AG10803 (cell line): ENCODE measurements around the gene TMEM184C.

ENCODE experiments used
- DNase-seq: peaks from one replicate; pipeline ENCODE4 v3.0.0; 2010; ENCODE audit warnings: low read depth
- H3K4me3 ChIP-seq: 2 replicates; pipeline ENCODE4 v1.5.1; 2011; ENCODE audit warnings: mild to moderate bottlenecking, low read length, control low read depth
- TF ChIP-seq, protein P1 (sequence below): conservative IDR thresholded peaks from 2 replicates; pipeline ENCODE4 v1.5.1; 2011; ENCODE audit warnings: mild to moderate bottlenecking, low read length, control low read depth, inconsistent platforms

The TMEM184C gene

DNA sequence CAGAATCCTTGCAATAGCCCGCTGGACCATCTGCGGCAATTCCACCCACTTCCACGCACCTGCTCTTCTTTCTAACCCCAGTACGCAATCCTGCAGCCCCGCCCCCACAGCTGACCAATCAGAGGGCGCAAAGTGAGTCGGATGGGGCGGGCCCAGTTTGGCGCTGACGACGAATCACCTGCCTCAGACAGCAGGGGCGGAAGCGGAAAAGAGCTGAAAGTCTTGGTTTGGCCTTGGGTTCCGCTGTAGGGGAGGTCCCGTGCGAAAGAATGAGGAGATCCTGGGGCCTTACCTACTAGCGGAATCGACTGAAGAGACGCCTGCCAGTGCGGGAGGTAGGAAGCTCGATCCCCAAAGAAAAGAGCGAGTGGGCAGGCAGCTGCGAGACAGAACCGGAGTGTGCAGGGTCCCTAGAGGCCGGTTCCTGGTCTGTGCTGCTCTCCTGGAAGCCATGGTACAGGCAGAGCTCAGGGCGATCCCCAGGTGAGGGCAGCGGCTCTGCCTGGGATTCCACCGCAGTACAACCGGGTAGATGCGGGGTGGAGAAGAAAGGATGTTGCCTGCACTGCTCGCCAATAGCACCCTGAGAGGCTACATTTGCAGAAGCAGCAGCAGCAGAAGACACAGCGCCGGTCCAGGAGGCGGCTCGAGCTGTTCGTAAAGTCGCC lies at the start of gene TMEM184C:
TMEM184C (plus strand) TSS at position 225 of the 668 bp plus-strand sequence. CDS start 560 bp downstream, outside the sequence.
- DNase-seq = peak; percentile 89
- peak within 1 kb of the TSS; percentile 95 for H3K4me3 ChIP-seq
- TF ChIP-seq, protein P1, sequence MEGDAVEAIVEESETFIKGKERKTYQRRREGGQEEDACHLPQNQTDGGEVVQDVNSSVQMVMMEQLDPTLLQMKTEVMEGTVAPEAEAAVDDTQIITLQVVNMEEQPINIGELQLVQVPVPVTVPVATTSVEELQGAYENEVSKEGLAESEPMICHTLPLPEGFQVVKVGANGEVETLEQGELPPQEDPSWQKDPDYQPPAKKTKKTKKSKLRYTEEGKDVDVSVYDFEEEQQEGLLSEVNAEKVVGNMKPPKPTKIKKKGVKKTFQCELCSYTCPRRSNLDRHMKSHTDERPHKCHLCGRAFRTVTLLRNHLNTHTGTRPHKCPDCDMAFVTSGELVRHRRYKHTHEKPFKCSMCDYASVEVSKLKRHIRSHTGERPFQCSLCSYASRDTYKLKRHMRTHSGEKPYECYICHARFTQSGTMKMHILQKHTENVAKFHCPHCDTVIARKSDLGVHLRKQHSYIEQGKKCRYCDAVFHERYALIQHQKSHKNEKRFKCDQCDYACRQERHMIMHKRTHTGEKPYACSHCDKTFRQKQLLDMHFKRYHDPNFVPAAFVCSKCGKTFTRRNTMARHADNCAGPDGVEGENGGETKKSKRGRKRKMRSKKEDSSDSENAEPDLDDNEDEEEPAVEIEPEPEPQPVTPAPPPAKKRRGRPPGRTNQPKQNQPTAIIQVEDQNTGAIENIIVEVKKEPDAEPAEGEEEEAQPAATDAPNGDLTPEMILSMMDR = peak; percentile 23; the same call in 1 of the 2 replicates

DNA sequence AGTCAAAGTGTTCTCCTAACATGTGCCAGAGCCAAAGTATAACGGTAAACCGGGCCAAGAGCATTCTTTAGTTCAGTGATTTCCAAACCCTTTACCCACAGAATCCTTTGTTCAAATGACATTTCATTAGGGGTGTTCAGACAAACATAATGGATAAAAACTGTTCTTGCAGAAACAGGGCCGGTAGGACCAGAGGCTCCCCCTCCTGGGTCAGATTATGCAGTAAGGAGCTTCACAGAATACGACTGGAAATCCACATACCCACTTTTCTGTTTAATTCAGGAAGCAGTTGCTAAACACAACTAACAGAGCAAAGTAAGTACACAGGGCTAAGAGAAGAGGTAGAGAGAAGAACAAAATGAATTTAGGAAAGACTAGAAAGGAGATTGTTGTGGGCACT lies 46.6 kb upstream of the TMEM184C start:
- no peak overlapping the region for H3K4me3 ChIP-seq
- DNase-seq = peak; percentile 53
- TF ChIP-seq, protein P1 = peak; percentile 28; the same call in 1 of the 2 replicates

DNA sequence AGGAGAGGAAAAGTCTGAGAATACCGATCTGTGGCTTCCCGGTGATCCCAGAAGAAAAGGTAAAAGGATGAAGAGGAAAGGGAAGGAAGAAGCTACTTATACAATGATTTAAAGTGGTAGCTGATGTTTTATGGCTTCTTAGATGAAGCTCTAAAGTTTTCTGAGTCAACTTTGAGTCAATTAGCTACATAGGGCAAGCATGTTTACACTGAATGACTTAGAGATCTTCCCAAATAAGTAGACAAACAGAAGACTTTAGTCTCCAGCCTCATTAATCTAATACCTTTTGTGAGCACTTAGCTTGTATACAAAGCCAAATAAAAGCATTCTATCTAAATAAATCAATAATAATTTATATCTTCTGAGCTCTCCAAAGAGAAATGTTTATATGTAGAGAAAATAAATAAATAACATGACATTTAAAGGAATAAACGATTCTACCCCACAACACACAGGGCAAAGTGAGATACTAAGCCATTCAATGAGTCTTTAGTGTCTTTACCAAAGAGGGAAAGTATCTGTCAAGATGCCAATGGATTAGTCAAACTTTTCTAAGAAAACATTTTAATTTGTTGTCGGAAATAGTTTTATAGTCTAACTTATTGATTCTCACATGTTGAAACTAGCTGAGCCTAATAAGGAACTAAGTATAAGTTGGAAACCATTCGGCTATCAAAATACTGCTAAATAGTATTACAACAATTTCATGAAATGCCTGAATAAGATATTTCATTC lies 46.0 kb upstream of the TMEM184C start:
- no peak for DNase-seq
- no peak overlapping the region for H3K4me3 ChIP-seq
- TF ChIP-seq, protein P1 = no peak

DNA sequence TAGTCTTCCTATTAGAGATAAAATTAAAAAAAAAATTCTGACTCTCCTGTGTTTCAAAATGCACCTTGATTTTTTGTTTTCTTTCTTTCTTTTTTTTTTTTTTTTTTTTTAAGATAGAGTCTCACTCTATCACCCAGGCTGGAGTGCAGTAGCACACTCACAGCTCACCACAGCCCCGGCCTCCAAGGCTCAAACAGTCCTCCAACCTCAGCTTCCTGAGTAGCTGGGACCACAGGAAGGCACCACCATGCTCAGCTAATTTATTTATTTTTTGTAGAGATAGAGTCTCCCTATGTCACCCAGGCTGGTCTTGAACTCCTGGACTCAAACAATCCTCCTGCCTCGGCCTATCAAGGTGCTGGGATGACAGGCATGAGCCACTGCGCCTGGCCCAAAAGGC lies 41.1 kb upstream of the TMEM184C start:
- DNase-seq = no peak
- H3K4me3 ChIP-seq = no peak overlapping the region
- TF ChIP-seq, protein P1 = no peak

DNA sequence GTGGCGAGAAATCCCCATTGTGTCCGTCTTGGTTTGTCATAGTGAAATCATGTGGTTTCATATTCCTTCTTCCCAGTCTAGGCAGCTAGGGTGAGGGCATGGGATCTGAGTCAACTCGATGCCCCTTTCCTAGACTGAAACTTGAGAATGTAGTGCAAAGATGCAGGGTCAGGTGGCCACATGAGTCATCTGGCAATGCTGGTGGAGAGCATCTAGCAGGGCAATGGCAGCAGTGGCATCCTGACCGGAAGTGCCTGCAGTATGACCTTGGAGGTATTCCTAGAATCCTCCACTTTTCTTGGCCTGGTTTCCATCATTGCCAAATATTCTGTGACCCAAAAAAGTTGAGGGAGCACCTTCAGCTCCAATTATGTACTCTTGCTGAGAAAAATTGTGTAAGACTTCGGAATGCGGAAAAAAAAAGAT lies 39.1 kb upstream of the TMEM184C start:
- TF ChIP-seq, protein P1 = no peak
- no peak overlapping the region for H3K4me3 ChIP-seq
- peak; percentile 83 for DNase-seq

DNA sequence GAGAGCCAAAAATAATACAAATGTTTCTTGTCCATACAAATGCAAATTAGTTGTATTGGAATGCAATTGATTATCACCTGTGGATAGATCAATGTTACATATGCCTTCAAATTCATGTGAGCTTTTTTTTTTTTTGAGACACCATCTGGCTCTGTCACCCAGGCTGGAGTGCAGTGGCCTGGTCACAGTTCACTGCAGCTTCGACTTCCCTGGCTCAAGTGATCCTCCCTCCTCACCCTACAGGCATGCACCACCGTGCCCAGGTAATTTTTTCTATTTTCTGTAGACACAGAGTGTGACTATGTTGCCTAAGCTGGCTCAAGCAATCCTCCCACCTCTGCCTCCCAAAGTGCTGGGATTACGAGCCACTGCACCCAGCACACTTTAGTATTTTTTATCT lies 38.6 kb upstream of the TMEM184C start:
- no peak for DNase-seq
- no peak overlapping the region for H3K4me3 ChIP-seq
- TF ChIP-seq, protein P1 = no peak

DNA sequence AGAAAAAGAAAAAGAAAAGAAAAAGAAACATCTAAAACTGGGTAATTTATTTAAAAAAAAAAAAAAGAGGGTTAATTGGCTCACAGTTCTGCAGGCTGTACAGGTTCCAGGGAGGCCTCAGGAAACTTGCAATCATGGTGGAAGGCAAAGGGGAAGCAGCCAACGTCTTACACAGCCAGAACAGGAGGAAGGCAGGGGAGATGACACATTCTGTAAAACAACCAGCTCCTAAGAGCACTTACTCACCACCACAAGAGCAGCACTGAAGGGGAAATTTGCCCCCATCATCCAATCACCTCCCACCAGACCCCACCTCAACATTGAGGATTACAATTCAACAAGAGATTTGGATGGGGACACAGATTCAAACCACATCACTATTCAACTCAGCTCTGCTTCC lies 36.8 kb upstream of the TMEM184C start:
- TF ChIP-seq, protein P1 = no peak
- no peak for DNase-seq
- H3K4me3 ChIP-seq = no peak overlapping the region
